ENCODE data around the gene RNF26. TPM values are rescaled to one million over a fixed set of nuclear protein-coding genes. Genes with fewer than 3 reads are reported as not detected.

RNF26 gene
- total RNA-seq, 2 experiments from 2014 or later: 29.9 TPM

- Mint-ChIP-seq H3K4me3 (peak overlapping the region; percentile 65), H3K9me3 (ENCODE audit: low read depth) (no peaks in the 10 kb centered on the region), H3K4me1 (peaks cover 17% of the 10 kb centered on the region), H3K27ac (no peak overlapping the region), H3K36me3 (ENCODE audit: low read depth) (no peaks in the 10 kb centered on the region), H3K27me3 (peaks cover 8% of the 10 kb centered on the region)
- DNase-seq (peak; percentile 36), ATAC-seq (no peak)
- CTCF ChIA-PET: interaction anchor here (0.7 to 2.4 kb wide), 7 partner anchors 12 to 193 kb away, joined by 3 to 8 read pairs (median 3); no protein-coding TSS in a partner anchor
- intact Hi-C loops (cut with DNase I, micrococcal nuclease): no loop called here
- POLR2A ChIA-PET: no interaction called here
These were observed 18.2 kb upstream of the RNF26 start for GRCh38 chr11:119316016-119316728.

GRCh38 chr11:119316729-119317591, 17.4 kb upstream of the RNF26 start, which contains the start of gene MCAM:
Gene MCAM (minus strand): TSS chr11:119317130. CDS start chr11:119317101, 29 bp downstream.
- peaks cover 8% of the 10 kb centered on the region for H3K27me3 Mint-ChIP-seq
- ATAC-seq (no peak), DNase-seq (peak; percentile 43)
- H3K36me3 Mint-ChIP-seq (ENCODE audit: low read depth): no peaks in the 10 kb centered on the region
- POLR2A ChIA-PET: no interaction called here
- no peaks in the 10 kb centered on the region for H3K9me3 Mint-ChIP-seq (ENCODE audit: low read depth)
- H3K27ac Mint-ChIP-seq: no peak within 1 kb of the TSS
- H3K4me1 Mint-ChIP-seq: peaks cover 23% of the 10 kb centered on the region
- H3K4me3 Mint-ChIP-seq: peak within 1 kb of the TSS; percentile 65
- intact Hi-C loops (cut with DNase I, micrococcal nuclease): no loop called here
- CTCF ChIA-PET: interaction anchor here (0.9 to 2.4 kb wide), 2 partner anchors 20 to 22 kb away, joined by 3 to 8 read pairs; no protein-coding TSS in a partner anchor

GRCh38 chr11:119317592-119318239, 16.6 kb upstream of the RNF26 start:
- ATAC-seq (no peak), DNase-seq (no peak)
- intact Hi-C loops (cut with DNase I, micrococcal nuclease): no loop called here
- Mint-ChIP-seq H3K9me3 (ENCODE audit: low read depth) (no peaks in the 10 kb centered on the region), H3K27me3 (peaks cover 8% of the 10 kb centered on the region), H3K27ac (no peak overlapping the region), H3K4me3 (no peak overlapping the region), H3K4me1 (peaks cover 28% of the 10 kb centered on the region), H3K36me3 (ENCODE audit: low read depth) (no peaks in the 10 kb centered on the region)
- ChIA-PET POLR2A (no interaction called here), CTCF (interaction anchor here (0.5 to 2.2 kb wide), 2 partner anchors 39 to 96 kb away, joined by 3 to 7 read pairs; no protein-coding TSS in a partner anchor)

- no peaks in the 10 kb centered on the region for H3K9me3 Mint-ChIP-seq (ENCODE audit: low read depth)
- peak overlapping the region; percentile 61 for H3K27ac Mint-ChIP-seq
- peak; percentile 63 for DNase-seq
- H3K4me3 Mint-ChIP-seq: peak overlapping the region; percentile 13
- intact Hi-C loops (cut with DNase I, micrococcal nuclease): no loop called here
- POLR2A ChIA-PET: interaction anchor here (1.2 kb wide), 1 partner anchor 27 kb away, joined by 3 read pairs; no protein-coding TSS in a partner anchor
- H3K36me3 Mint-ChIP-seq (ENCODE audit: low read depth): no peaks in the 10 kb centered on the region
- ATAC-seq: peak; percentile 6
- CTCF ChIA-PET: interaction anchor here (0.5 to 2.2 kb wide), 5 partner anchors 11 to 208 kb away, joined by 3 to 7 read pairs (median 3); no protein-coding TSS in a partner anchor
- peaks cover 30% of the 10 kb centered on the region for H3K4me1 Mint-ChIP-seq
- peaks cover 8% of the 10 kb centered on the region for H3K27me3 Mint-ChIP-seq
These were observed 15.8 kb upstream of the RNF26 start for GRCh38 chr11:119318240-119319135.

GRCh38 chr11:119319136-119319699, 15.1 kb upstream of the RNF26 start:
- POLR2A ChIA-PET: interaction anchor here (1.2 kb wide), 1 partner anchor 26 kb away, joined by 3 read pairs; no protein-coding TSS in a partner anchor
- H3K27ac Mint-ChIP-seq: peak overlapping the region; percentile 61

GRCh38 chr11:119319700-119320239, 14.6 kb upstream of the RNF26 start:
- H3K36me3 Mint-ChIP-seq (ENCODE audit: low read depth): no peaks in the 10 kb centered on the region
- ATAC-seq (no peak), DNase-seq (no peak)
- POLR2A ChIA-PET: interaction anchor here (1.2 kb wide), 1 partner anchor 25 kb away, joined by 3 read pairs; no protein-coding TSS in a partner anchor
- H3K4me1 Mint-ChIP-seq: peaks cover 33% of the 10 kb centered on the region
- CTCF ChIA-PET: interaction anchor here (0.6 to 2.2 kb wide), 3 partner anchors 18 to 302 kb away, joined by 3 to 7 read pairs (median 5); partner anchors contain the start of gene RPS25
- H3K27me3 Mint-ChIP-seq: peaks cover 5% of the 10 kb centered on the region
- no peak overlapping the region for H3K27ac Mint-ChIP-seq
- intact Hi-C loops (cut with DNase I, micrococcal nuclease): loop anchor here (5.0 kb wide), 2 partner anchors 112 to 322 kb away; partner anchors contain the start of genes CBL (in 1 of the 2) and CENATAC (in 1 of the 2)
- peak overlapping the region; percentile 3 for H3K4me3 Mint-ChIP-seq
- no peaks in the 10 kb centered on the region for H3K9me3 Mint-ChIP-seq (ENCODE audit: low read depth)

More at GRCh38 chr11:119319136-119319699, 15.1 kb upstream of the RNF26 start:
- Mint-ChIP-seq H3K9me3 (ENCODE audit: low read depth) (no peaks in the 10 kb centered on the region), H3K36me3 (ENCODE audit: low read depth) (no peaks in the 10 kb centered on the region), H3K4me1 (peaks cover 33% of the 10 kb centered on the region), H3K27me3 (peaks cover 8% of the 10 kb centered on the region), H3K4me3 (peak overlapping the region; percentile 13)
- DNase-seq: no peak
- no peak for ATAC-seq
- intact Hi-C loops (cut with DNase I, micrococcal nuclease): no loop called here
- CTCF ChIA-PET: interaction anchor here (0.6 to 2.2 kb wide), 4 partner anchors 12 to 301 kb away, joined by 3 to 7 read pairs (median 6); partner anchors contain the start of gene RPS25

- Mint-ChIP-seq H3K27ac (no peak overlapping the region), H3K4me1 (peaks cover 33% of the 10 kb centered on the region), H3K4me3 (peak overlapping the region; percentile 3), H3K27me3 (peaks cover 4% of the 10 kb centered on the region), H3K9me3 (ENCODE audit: low read depth) (no peaks in the 10 kb centered on the region), H3K36me3 (ENCODE audit: low read depth) (no peaks in the 10 kb centered on the region)
- ATAC-seq: no peak
- CTCF ChIA-PET: interaction anchor here (0.7 to 6.2 kb wide), 7 partner anchors 12 to 124 kb away, joined by 3 to 69 read pairs (median 4); no protein-coding TSS in a partner anchor
- intact Hi-C loops (cut with DNase I, micrococcal nuclease): loop anchor here (5.0 kb wide), 2 partner anchors 113 to 323 kb away; partner anchors contain the start of genes CBL (in 1 of the 2) and CENATAC (in 1 of the 2)
- POLR2A ChIA-PET: interaction anchor here (1.0 to 1.2 kb wide), 2 partner anchors 14 to 25 kb away, joined by 3 to 7 read pairs; partner anchors contain the start of gene RNF26
- no peak for DNase-seq
These were observed 14.0 kb upstream of the RNF26 start for GRCh38 chr11:119320240-119320775.

GRCh38 chr11:119320776-119321524, 13.4 kb upstream of the RNF26 start:
- ChIA-PET POLR2A (interaction anchor here (0.7 to 1.0 kb wide), 3 partner anchors 13 to 887 kb away, joined by 3 to 7 read pairs (median 3); partner anchors contain the start of gene RNF26), CTCF (interaction anchor here (0.7 to 6.2 kb wide), 20 partner anchors 9 to 263 kb away, joined by 3 to 69 read pairs (median 4); partner anchors contain the start of gene USP2)
- H3K4me1 Mint-ChIP-seq: peaks cover 27% of the 10 kb centered on the region
- H3K9me3 Mint-ChIP-seq (ENCODE audit: low read depth): no peaks in the 10 kb centered on the region
- DNase-seq (peak; percentile 77), ATAC-seq (peak; percentile 67)
- intact Hi-C loops (cut with DNase I, micrococcal nuclease): loop anchor here (1.0 to 5.0 kb wide), 6 partner anchors 13 to 324 kb away; partner anchors contain the start of genes CBL (in 2 of the 2), CENATAC (in 1 of the 2), RNF26 (in 1 of the 2) and VPS11 (in 1 of the 2)
- peak overlapping the region; percentile 71 for H3K4me3 Mint-ChIP-seq
- peak overlapping the region; percentile 74 for H3K27ac Mint-ChIP-seq
- H3K27me3 Mint-ChIP-seq: peaks cover 4% of the 10 kb centered on the region
- H3K36me3 Mint-ChIP-seq (ENCODE audit: low read depth): no peaks in the 10 kb centered on the region
